ENCODE measurements around the gene IPP.

The IPP gene

DNA sequence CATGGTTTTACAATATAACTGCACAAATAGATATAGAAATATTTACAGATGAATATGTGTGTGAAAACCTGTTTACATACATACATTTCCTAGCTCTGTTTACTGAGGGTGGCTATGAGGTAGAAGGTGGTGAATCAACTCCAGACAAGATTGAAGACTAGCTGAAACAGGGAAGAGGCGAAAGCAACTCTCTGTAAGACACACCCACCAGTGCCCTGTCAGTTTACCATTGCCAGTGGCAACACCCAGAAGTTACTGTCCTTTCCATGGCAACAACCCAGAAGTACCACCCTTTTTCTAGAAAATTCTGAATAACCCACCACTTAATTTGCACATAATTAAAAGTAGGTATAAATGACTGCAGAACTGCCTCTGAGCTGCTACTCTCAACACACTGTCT, 45.8 kb downstream of the IPP start:
- TF ChIP-seq TAF1 (IDR thresholded peaks at IDR 0.05; ENCODE audit: borderline replicate concordance, insufficient read depth, low read length), result no peak
- TF ChIP-seq, protein P1, sequence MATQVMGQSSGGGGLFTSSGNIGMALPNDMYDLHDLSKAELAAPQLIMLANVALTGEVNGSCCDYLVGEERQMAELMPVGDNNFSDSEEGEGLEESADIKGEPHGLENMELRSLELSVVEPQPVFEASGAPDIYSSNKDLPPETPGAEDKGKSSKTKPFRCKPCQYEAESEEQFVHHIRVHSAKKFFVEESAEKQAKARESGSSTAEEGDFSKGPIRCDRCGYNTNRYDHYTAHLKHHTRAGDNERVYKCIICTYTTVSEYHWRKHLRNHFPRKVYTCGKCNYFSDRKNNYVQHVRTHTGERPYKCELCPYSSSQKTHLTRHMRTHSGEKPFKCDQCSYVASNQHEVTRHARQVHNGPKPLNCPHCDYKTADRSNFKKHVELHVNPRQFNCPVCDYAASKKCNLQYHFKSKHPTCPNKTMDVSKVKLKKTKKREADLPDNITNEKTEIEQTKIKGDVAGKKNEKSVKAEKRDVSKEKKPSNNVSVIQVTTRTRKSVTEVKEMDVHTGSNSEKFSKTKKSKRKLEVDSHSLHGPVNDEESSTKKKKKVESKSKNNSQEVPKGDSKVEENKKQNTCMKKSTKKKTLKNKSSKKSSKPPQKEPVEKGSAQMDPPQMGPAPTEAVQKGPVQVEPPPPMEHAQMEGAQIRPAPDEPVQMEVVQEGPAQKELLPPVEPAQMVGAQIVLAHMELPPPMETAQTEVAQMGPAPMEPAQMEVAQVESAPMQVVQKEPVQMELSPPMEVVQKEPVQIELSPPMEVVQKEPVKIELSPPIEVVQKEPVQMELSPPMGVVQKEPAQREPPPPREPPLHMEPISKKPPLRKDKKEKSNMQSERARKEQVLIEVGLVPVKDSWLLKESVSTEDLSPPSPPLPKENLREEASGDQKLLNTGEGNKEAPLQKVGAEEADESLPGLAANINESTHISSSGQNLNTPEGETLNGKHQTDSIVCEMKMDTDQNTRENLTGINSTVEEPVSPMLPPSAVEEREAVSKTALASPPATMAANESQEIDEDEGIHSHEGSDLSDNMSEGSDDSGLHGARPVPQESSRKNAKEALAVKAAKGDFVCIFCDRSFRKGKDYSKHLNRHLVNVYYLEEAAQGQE (IDR thresholded peaks at IDR 0.05; ENCODE audit: insufficient read depth in 1 of 2, low read depth in 2 of 2, low read length in 2 of 2), result no peak
- no peak for TF ChIP-seq POLR2AphosphoS5 (IDR thresholded peaks at IDR 0.05; ENCODE audit: low read depth, low read length)
- TF ChIP-seq SIN3A (IDR thresholded peaks at IDR 0.05; ENCODE audit: borderline replicate concordance, insufficient read depth, low read length), result no peak
- no peak for TF ChIP-seq FOXP2 (optimal IDR thresholded peaks at IDR 0.05; ENCODE audit: borderline replicate concordance, extremely low read depth, extremely low read length, insufficient read depth)

DNA sequence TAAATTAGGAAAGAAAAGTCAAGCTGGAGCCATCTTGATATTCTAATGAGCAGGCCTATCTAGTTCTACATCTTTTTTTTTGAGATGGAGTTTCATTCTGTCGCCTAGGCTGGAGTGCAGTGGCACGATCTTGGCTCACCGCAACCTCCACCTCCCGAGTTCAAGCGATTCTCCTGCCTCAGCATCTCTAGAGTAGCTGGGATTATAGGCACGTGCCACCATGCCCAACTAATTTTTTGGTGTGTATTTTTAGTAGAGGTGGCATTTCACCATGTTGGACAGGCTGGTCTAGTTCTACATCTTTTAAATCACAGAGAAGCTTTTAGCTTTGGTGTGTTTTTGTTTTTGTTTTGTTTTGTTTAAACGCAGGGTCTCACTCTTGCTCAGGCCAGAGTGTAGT, 55.6 kb downstream of the IPP start:
- TF ChIP-seq SIN3A (IDR thresholded peaks at IDR 0.05; ENCODE audit: borderline replicate concordance, insufficient read depth, low read length) (no peak), POLR2AphosphoS5 (IDR thresholded peaks at IDR 0.05; ENCODE audit: low read depth, low read length) (no peak), FOXP2 (optimal IDR thresholded peaks at IDR 0.05; ENCODE audit: borderline replicate concordance, extremely low read depth, extremely low read length, insufficient read depth) (no peak), TAF1 (IDR thresholded peaks at IDR 0.05; ENCODE audit: borderline replicate concordance, insufficient read depth, low read length) (no peak)
- TF ChIP-seq, protein P1 (IDR thresholded peaks at IDR 0.05; ENCODE audit: insufficient read depth in 1 of 2, low read depth in 2 of 2, low read length in 2 of 2), result no peak

DNA sequence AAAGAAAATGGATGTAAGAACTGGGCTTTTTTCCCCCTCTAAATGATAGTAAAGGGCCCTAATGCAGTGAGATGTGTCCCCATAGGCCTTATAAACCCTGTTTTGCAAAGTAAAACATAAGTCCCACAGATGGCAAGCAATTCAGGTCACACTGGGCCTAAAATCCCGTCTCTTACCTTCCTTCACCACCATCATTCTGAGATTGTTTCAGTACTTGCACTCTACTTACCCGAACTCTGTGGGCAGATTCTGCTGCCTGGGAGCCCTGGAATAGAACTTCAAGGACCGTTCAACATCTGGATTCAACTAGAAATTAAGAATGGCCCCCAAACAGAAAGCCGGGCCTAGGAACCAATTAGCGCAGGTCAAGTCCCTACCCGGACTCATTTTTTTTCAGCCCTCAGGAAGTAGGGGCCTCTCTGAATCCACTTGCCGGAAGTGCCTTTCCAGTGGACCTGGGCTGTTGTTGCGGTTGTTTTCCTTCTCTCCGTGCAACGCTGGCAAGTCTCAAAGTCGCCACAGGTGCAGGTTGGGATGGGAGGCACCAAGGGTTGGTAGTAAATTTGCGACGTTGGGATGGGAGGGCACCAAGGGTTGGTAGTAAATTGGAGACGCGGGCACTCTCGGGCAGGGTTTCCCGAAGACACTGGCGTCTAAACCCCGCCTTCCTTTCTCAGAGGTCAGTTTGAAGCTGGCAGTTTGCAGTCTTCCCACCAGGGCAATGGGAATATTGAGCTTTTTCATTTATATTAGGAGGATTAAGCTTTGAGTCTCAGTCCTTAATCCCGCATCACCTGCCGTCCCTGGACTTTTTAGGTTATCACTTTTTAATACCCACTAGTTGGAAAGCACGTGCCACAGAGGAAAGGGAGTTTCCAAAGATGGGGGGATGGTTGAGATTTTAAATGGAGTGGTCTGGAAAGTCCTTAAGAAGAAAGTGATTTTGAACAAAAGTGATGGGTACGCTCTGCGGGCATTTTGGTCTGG, 62.4 kb downstream of the IPP start, which contains the start of gene TMEM69:
TSS of gene TMEM69 (plus strand) at position 428 of the 987 bp plus-strand sequence. CDS start 2,888 bp downstream, outside the sequence.
- TF ChIP-seq, protein P1 (IDR thresholded peaks at IDR 0.05; ENCODE audit: insufficient read depth in 1 of 2, low read depth in 2 of 2, low read length in 2 of 2), result 0 out of 4 replicates have a peak, but pooled peaks of 1 of the 2 experiments have one; percentile 34
- no peak for TF ChIP-seq FOXP2 (optimal IDR thresholded peaks at IDR 0.05; ENCODE audit: borderline replicate concordance, extremely low read depth, extremely low read length, insufficient read depth)
- TF ChIP-seq TAF1 (IDR thresholded peaks at IDR 0.05; ENCODE audit: borderline replicate concordance, insufficient read depth, low read length), result peak; percentile 91
- TF ChIP-seq SIN3A (IDR thresholded peaks at IDR 0.05; ENCODE audit: borderline replicate concordance, insufficient read depth, low read length), result no peak
- TF ChIP-seq POLR2AphosphoS5 (IDR thresholded peaks at IDR 0.05; ENCODE audit: low read depth, low read length), result peak; percentile 89

DNA sequence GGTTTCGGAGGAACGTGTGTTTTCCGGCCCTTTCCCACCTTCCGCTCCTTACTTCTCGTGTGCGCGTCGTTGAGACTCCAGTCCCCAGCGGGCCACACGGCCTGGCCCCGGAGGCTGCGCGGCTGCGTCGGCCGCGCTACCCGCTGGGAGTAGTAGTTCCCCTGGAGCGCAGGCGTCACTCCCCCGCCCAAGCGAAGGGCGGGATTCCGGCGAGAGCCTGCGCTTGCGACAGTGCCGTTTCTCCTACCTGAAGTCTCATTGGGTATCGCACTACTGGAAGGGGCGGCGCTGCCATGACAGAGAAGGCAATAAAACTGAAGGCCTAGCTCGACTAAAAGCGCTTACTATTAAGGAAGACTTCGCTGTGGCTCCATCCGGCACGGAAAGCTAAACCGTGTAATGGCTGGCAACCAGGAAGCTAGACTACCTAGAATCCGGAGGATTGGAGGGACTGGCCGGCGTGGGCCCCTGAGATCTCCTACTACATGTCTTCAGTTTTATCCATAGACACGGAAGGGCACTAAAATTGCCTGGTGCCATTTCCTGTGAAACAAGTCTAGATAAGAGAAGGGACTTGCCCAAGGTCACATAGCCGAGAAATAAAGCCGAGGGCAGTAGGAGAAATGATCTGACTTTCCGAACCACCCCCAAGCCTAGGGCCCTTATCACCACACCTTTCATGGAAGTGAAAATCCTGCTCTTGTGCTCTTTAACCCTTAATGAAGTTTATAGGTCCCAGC, 63.3 kb downstream of the IPP start:
- TF ChIP-seq POLR2AphosphoS5 (IDR thresholded peaks at IDR 0.05; ENCODE audit: low read depth, low read length) (peak; percentile 86; the same call in 1 of the 2 replicates), TAF1 (IDR thresholded peaks at IDR 0.05; ENCODE audit: borderline replicate concordance, insufficient read depth, low read length) (no peak), SIN3A (IDR thresholded peaks at IDR 0.05; ENCODE audit: borderline replicate concordance, insufficient read depth, low read length) (no peak), FOXP2 (optimal IDR thresholded peaks at IDR 0.05; ENCODE audit: borderline replicate concordance, extremely low read depth, extremely low read length, insufficient read depth) (peak; percentile 89)
- TF ChIP-seq, protein P1 (IDR thresholded peaks at IDR 0.05; ENCODE audit: insufficient read depth in 1 of 2, low read depth in 2 of 2, low read length in 2 of 2), result no peak
